ENCODE data around the gene GPR45.

- TF ChIP-seq EZH2 (IDR thresholded peaks at IDR 0.05) (no peak), POLR2AphosphoS5 (IDR thresholded peaks at IDR 0.05; ENCODE audit: borderline replicate concordance, low read depth, low read length) (no peak)
Measured at GRCh38 chr2:105261061-105261460, 19.5 kb downstream of the GPR45 start.

All from SK-N-MC (cell line).